COLO668 (cell line): ENCODE data around the gene ANOS1.
"Not testable (repeated sequence)": the region's sequence is repeated elsewhere in the genome, so short reads cannot be mapped to it uniquely, and the experiment has no call there.

Experiments used
- DNase-seq: peaks from one replicate; lab custom pipeline; 2025; ENCODE audit not compliant: unreplicated experiment; lab: John Stamatoyannopoulos, UW

ANOS1 gene, protein sequence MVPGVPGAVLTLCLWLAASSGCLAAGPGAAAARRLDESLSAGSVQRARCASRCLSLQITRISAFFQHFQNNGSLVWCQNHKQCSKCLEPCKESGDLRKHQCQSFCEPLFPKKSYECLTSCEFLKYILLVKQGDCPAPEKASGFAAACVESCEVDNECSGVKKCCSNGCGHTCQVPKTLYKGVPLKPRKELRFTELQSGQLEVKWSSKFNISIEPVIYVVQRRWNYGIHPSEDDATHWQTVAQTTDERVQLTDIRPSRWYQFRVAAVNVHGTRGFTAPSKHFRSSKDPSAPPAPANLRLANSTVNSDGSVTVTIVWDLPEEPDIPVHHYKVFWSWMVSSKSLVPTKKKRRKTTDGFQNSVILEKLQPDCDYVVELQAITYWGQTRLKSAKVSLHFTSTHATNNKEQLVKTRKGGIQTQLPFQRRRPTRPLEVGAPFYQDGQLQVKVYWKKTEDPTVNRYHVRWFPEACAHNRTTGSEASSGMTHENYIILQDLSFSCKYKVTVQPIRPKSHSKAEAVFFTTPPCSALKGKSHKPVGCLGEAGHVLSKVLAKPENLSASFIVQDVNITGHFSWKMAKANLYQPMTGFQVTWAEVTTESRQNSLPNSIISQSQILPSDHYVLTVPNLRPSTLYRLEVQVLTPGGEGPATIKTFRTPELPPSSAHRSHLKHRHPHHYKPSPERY

DNA sequence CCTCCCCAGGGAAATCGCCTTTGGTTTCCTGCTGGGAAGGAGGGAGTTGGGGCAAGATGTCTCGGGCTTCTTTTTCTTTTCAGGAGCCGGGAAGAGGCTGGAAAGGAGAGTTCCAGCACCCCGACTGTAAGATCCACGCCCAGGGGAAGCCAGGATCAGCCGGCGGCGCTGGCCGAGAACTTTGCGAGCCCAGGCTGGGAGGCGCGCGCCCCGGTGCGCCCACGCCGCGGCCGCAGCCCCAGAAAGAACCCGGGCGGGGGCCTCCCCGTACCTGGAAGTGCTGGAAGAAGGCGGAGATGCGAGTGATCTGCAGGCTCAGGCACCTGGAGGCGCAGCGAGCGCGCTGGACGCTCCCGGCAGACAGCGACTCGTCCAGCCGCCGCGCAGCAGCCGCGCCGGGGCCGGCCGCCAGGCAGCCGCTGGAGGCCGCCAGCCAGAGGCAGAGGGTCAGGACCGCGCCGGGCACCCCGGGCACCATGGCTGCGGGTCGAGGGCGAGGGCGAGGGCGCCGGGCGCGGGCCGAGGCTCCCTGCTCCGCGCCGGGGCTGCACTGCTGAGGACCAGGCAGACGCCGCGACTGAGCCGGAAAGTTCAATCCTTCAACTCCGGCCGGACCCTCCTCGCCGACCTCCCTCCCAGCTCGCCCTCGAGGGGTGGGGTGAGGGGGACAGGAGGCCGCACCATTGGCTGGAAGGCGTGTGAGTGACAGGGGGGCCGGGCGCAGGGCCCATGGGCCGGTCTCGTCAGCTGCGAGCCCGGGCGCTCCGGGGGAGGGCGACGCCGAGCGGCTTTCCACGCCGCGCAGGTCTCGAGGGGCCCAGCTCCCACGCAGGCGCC lies at the start of gene ANOS1:
Gene ANOS1, minus strand, starts transcription at position 579 of the 837 bp plus-strand sequence. Its CDS starts 101 bp downstream, at position 478.
- DNase-seq: peak; percentile 59

DNA sequence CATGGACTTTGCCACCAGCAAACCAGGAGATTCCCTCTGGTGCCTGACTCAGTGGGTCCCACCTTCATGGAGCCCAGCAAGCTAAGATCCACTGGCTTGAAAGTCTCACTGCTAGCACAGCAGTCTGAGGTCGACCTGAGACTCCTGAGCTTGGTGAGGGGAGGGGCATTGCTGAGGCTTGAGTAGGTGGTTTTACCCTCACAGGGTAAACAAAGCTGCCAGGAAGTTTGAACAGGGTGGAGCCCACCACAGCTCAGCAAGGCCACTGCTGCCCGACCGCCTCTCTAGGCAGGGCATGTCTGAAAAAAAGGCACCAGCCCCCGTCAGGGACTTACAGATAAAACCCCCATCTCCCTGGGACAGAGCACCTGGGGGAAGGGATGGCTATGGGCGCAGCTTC lies 41.2 kb upstream of the ANOS1 start:
- DNase-seq: no peak

DNA sequence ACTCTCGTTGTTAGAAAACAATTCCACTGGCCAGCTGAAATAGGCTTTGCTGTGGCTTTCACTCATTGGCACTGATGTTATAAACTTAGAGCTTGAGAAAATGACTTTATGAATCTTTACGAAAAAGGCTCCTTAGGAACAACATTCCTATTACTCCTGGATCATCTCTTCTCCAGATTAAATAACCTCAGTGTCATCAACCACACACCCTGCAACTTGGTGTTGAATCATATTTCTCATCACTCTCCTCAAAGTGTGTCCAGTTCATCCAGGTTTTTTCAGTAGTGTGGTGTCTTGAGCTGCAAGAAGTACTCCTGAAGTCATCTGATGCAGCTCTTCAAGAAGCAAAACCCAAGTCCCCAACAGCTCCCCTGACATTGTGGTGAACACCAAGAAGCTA lies 28.1 kb upstream of the ANOS1 start:
- DNase-seq: no peak

DNA sequence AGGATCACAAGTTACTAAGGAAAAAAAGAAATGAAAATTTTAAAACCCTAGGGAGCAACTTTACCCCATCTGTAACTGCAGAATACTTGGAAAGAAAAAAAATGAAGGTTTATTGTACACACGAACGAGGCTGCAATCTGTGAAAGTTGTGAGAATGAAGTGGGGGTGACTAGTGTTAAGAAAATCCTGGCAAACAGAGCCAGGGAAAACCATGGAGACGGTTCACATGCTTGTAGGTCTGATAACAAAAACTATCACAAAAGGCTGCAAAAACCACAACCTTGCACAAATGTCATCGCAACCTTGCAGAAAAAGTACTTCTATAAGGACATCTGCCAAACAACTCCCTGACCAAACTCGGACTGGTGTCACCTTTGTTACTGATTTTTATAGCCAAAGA lies 26.8 kb upstream of the ANOS1 start:
- not testable (repeated sequence) for DNase-seq

DNA sequence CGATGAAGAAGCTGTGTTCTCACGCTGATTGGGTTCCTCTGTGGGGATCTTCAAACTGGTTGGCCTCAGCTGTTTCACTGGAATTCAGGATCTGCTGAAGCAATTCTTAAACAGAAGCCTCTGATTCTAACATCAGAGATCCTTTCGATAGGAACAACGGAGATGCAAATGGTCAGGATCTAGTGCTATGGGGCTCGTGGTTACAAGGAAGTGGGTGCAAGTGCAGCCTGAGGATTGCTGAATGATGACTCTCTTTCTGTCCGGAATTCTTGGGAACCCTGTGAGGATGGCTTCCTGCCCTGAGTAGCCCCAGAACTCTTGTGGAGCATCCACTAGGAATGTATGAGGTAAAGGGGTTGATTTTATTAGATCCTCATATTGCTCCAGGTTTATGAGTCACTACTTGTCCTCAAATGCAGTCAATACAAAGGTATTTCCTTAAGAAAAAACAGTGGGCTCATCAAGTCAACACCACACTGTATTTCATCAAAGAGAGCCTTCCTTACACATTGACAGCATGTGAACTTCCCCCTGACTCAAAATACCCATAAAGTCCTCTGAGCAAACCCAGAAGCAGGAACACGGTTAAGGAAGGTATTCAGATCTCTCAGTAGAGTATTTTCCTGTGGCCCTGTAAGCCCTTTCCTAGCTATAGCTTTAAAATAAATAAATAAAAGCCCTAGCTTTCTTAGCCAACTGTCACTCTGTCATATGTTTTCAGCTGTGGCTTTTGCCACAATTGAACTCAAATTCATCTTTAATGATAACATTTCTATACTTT lies 25.9 kb upstream of the ANOS1 start:
- DNase-seq: not testable (repeated sequence)

DNA sequence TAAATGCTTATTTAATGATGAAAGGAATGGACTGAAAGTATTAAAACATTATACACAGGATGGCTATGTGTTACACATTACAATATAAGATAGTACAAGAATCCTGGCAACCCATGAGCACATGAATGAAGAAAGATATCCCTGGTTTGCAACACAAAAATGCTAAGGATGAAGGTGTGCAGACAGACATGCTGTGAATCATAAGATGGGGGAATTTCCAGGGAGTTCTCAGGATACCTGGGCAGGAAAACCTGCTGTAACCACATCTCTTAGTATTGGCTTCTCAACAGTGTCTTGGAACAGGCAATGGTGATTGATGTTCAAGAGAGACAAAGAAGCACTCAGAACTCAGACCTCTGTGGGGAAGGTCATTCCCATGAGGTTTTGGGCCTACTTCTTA lies 23.9 kb upstream of the ANOS1 start:
- DNase-seq: no peak

DNA sequence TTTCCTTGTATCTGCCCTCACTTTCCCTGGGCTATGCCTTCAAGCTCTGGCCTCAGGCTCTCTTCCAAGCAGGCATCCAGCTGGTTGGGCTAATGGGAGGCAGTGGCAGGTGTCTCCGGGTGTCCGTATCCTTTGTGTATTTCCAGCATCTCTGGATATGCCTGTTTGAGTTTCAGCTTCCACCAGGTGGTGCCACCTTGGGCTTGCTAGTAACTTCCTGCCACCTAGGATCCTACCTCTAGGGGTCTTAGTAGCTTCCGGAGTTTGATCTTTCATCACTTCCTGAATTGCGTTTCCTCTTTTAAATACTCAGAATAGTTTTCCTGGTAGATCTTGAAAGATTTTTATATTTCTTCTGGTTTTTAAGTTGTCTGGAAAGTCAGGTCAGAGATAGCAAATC lies 23.2 kb upstream of the ANOS1 start:
- DNase-seq: peak; percentile 17

DNA sequence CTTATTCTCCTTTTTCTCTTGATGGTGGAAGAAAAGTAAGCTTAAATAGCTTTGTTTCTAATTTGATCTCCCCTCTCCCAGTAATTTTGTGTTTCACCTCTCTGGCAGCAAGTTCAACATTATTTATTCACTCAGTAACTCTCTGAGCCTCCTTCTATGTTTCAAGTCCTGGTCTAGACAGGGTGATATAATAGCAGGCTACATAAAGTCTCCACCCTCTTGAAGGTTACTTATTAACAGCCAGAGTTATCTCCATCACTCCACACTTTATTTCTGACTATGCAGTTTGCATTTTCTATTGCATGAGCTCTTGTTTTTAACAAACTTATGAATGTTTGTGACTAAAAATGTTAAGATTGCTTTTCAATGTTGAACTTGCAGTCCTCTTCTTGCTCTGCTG lies 17.8 kb upstream of the ANOS1 start:
- DNase-seq: no peak

DNA sequence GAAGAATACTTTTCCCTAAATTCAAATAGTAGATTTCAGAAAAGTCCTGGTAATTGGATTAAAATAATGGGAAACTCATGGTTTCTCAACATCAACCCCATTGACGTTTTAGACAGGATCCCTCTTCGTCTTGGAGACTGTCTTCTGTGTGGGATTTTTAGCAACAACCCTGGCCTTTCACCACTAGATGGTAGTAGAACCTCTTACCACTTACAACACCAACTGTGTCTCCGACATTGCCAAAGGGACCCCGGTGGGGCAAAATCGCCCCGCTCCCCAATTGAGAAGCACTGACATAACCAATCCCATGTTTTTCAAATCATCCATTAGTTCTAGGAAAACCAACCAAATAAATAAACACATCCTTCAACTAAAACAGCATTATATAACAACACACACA lies 16.9 kb upstream of the ANOS1 start:
- DNase-seq: no peak

DNA sequence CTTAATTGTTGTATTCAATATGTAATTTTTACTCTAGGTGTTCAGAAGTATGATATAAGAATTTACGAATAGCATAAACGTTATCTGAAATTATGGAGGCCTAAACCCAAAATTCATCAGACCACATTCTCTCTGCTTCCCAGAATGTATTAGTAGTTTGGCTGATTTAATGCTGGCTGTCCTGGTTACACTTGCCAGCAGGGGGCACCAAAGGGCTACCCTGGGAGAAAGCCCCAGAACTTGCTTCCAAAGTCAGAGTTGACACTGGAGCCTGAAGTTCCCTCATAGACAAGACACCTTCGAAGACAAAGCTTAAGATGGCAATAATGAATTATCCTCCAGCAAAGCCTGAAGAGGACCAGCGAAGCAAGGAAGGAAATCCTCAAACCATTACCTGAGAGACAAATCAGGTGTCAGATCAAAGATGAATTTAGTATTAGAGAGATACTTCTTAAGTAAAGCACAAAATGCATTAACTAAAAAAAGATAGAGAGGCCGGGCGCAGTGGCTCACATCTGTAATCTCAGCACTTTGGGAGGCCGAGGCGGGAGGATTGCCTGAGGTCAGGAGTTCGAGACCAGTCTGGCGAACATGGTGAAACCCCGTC lies 11.3 kb upstream of the ANOS1 start:
- DNase-seq: peak; percentile 59

DNA sequence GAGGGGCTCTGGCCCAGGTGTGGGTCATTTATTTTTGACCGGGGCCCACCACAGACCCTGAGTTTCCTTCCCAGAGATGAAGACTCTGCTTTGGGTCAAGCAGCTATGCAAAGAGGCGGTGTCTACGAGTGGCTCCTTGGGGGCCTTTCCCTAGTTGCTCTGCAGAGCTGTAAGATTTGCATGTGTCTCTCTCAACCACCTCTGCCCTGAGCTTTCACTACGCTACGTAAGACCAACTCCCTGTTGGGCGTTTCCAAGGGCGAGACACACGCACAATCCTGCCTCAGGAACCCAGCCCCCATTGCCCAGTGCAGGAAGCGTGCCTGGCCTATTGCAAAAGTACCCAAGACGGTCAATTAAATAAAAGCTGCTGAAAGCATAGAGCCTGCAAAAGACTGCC lies 10.0 kb upstream of the ANOS1 start:
- DNase-seq: no peak

DNA sequence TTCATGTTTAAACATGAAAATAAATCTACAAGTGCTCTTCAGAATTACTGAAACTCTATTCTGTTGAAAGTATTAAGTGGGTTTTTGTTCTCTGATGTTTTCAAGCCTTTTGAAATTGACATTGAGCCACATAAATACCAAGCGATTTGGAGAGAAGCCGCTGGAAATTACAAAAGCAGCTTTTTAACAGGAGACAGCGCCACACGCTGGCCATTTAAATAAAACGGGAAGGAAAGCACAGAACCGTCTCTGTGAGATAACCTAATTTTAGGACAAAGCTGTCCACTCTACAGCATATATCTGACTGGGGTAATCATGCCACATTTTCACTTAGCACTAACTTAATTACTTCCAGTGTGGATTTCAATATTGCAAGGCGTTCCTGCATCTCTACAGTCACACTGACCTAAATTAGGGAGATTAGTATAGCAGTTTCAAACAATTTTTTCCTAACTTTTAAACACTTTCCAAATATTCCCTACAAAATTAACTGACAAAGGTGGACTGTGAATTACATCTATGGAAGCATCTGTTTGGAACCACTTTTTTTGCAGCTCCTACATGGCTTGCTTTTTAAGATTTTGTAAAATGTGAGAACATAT lies 6.8 kb upstream of the ANOS1 start:
- peak; percentile 51 for DNase-seq

DNA sequence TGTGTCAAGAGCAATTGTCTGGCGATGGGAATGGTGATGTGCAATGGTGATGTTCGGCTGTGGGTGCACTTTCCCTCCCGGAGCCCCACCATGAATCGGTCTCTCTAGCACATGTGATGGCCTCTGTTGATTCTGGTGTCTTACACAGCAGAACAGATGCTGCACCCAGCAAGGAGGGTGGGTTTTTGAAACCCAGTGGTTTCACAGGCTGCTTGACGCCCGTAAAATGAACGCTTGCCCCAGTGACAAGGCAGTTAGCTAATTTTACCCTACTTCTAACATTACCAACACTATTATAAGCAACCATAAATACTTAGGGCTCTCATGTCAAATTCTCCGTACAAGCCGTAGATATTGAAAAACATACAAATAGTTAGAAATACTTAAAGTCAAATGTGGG lies 5.9 kb upstream of the ANOS1 start:
- no peak for DNase-seq

DNA sequence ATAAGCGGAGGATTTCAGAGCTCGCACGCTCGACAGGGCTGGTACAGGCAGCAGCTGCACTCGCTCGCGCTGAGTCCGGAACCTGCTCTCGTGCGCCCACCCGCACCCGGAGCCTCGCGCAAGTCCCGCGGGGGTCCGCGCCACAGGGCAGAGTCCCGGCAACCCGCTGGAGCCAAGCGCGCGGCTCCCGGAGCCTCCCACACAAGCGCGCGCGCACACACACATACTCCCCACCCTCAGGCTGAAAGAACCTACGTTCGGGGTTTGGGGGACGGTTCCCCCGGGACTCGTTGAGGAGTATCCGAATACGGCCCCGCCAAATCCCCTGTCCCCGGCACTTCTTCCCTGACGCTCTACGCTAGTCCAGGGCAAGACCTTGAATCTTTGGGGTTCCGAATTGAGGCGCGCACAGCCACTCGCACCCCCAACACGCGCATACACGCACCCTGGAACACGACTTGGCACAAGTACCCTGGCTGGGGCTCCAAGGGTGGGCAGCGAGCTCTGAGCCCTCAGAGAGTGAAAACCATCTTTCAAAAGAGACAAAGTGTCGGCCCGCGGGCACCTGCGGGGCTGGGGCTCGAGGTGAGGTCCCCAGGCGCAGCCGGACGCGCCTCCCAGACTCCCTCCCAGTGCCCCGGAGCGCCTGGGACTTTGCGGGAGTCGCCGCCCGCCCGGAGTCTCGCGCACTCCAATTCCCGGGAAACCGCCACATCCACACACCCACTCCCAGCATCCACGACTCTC lies 952 bp downstream of the ANOS1 start:
- peak; percentile 45 for DNase-seq

DNA sequence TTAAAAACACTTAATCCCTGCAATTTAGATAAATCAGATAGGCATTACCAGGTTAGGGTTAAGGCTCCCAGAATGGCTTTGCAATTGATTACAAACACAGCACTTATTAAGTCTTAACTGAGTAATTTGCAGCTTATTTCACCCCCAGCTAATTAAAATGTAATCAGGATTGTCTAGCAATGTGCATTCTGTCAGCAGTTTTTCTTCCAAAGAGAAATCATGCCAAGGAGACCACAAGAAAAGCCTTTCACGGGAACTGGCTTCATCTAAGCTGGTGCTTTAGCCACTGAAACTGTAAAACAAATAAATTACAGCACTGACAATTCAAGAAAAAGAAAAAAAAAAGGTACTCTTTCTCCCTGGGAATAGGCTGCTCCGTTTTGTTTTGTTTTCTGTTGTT lies 2.1 kb downstream of the ANOS1 start:
- no peak for DNase-seq

DNA sequence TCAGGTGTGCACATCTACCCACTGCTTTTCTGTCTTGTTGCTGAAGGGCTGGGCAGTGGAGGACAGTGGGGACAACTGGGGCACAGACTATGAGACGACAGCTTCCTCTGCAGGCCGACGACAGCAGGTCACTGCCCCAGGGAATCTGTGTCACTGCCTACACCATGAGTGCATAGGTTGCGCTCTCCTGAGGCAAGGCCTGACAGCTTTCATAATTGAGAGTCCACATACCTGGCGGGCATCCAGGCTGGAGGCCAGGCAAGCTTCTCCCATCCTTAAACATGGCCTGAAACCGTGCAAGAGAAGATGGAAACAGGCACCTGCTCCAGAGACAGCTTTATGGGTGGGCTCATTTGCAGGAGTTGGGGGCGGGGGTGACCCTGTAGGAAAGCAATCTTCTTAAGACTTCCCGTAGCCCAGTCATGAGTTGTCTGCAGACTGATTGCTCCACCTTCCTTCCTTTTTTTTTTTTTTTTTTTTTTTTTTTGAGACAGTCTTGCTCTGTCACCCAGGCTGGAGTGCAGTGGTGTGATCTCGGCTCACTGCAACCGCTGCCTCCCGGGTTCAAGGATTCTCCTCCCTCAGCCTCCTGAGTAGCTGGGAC lies 2.9 kb downstream of the ANOS1 start:
- DNase-seq: peak; percentile 27

DNA sequence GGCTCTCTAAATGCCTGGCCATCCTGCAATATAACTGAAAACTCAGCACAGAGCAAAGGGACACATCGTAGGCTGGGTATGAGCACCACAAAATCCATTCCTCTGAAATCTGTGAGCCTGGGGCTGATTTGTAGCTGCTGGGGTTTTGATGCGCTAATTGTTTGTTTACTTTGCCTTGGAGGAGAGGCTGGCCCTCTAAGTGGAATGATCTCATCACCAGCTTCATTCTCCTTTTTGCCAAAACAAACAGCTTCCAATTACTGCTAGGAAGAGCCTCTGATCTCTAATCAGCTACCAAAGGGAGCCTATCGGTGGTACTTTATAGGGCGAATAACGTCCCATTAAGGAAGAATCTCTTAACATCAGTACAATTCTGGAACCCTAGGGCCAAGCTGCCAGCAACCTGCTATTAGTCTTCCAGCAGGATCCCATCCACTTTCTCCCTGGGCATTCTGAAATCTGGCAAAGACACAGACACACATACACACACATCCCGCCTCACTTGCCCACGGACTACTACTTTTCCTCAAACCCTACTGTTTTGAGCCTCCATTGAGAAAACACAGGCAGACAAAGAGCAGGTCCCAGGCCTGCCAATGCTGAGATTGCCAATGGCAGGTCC lies 5.8 kb downstream of the ANOS1 start:
- peak; percentile 61 for DNase-seq

DNA sequence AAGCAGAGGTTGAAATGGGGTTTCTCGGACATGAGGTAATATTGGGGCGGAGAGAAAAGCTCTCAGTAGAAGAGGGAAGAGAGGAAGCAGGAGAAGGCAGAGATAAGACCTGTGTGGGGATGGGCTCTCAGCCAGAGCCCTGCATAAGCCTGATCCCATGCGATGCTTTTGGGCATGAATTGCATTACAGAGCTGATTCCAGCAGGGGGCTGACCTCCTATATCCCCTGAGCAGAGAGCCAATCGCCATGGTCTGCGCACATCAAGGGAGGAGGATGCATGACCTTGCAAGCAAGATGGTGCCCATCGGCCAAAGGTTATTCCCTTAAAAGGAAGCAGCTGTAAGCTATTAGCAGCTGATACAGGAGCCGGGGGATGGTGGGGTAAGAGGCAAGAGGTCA lies 7.6 kb downstream of the ANOS1 start:
- DNase-seq: no peak

DNA sequence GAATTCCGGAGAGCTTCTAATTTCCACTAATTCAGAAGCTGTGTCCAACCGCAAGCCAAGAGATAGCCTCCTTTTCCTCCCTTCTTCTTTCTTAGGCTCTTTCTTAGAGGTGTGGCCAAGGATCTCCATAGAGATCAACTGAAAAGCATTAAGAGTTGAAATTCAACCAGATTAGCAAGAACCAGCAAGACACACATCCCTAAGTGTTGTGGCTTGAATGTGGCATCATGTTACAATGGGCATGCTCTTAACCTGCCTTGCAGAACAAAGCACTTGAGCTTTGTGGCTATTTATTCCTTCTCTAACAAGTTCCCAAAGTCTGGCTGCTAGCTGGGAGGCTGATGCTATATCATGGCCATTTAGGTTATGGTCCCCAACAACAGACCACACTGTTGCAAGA lies 10.4 kb downstream of the ANOS1 start:
- no peak for DNase-seq
